NCI-H524 (cell line): ENCODE data around the gene HOXC12.

ENCODE experiments used
- DNase-seq, 2 experiments: peaks; one replicate each; lab custom pipeline; 2025; lab: John Stamatoyannopoulos, UW

Gene HOXC12

DNA sequence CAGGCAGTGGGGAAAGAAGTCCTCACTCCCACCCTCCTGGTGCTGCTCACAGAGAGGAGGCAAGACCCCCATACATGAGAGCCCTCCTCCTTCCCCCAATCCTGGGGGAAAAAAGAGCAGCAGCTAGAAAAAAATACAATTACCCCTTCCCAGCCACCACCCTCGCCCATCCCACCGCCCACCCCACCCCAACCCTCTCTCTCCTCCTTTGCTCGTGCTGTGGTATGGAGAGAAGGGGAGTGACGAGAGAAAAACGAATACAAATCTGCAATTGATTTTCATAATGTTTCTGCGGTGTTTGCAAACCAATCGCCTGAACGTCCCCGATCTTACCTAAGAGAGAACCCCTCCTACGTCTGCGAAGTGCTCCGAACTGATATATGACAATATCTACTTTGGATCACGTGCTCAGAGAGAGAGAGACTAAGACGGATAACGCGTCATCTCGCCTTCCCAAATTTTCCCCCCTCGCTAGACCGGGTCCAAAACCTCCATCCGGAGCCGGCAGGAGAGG lies 18.1 kb downstream of the HOXC12 start, which contains the start of gene HOXC11:
TSS of gene HOXC11 (plus strand) at position 405 of the 514 bp plus-strand sequence. CDS start 116 bp downstream, outside the sequence.
- DNase-seq, result no peak

DNA sequence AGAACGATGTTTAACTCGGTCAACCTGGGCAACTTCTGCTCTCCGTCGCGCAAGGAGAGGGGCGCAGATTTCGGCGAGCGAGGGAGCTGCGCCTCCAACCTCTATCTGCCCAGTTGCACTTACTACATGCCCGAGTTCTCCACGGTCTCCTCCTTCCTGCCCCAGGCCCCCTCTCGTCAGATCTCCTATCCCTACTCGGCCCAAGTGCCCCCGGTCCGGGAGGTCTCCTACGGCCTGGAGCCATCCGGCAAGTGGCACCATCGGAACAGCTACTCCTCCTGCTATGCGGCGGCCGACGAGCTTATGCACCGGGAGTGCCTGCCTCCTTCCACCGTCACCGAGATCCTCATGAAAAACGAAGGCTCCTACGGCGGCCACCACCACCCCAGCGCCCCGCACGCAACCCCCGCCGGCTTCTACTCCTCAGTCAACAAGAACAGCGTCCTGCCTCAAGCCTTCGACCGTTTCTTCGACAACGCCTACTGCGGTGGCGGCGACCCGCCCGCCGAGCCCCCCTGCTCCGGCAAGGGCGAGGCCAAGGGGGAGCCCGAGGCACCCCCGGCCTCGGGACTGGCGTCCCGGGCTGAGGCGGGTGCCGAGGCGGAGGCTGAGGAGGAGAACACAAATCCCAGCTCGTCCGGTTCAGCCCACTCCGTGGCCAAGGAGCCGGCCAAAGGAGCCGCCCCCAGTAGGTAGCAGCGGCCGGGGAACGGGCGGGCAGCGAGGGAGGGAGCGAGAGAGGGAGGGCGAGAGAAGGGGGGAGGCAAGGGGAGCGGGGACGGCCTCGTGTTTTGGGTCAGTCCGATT lies 18.7 kb downstream of the HOXC12 start:
- DNase-seq, result no peak

DNA sequence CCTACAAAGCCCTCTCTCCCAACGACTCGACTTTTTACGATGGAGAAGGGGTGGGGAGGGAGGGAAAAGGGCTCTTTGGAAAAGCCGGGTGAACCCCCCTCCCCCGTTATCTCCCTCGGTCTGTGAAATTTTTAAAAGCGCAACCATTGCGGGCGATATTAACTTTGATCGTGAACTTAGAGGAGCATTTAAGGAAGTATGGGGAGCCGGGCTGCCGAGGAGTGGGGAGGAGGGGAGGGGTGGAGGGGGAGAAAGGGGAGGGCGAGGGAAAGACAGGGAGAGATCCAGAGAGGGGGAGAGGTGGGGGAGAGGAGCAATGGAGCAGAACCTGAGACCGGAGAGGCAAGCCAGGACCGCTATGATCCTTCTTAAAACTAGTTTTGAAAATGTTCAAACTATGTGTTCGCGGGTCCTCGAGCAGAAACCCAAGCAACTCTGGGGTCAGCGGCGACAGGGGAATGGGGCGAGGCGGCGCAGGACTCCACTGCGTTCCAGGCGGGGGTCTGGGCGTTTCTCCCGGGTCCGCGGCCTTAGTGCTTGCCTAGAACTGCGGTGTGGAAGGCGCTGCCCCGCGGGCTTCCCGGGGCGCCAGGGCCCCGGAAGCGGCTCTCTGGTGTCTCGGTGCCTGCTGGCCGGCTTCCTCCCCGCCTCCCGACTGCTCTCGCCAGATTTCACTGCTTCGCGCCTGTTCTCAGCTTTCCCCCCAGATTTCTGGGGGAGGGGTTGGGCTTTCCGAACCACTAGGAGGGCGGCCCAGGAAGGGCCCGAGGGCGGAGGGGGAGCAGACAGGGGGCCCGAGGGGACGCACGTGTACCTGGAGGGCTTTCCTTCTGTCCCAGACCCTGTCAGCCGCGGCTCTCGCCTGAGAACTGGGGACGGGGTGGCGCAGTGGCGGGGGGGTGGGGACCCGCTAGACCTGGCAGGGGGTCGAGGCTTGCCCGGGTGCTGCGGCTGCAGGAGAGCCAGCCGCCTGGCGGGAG lies 19.7 kb downstream of the HOXC12 start, which contains the start of gene HOTAIR:
TSS of gene HOTAIR (minus strand) at position 871 of the 980 bp plus-strand sequence.
- DNase-seq, result peak in 1 of 2 experiments; percentile 32

DNA sequence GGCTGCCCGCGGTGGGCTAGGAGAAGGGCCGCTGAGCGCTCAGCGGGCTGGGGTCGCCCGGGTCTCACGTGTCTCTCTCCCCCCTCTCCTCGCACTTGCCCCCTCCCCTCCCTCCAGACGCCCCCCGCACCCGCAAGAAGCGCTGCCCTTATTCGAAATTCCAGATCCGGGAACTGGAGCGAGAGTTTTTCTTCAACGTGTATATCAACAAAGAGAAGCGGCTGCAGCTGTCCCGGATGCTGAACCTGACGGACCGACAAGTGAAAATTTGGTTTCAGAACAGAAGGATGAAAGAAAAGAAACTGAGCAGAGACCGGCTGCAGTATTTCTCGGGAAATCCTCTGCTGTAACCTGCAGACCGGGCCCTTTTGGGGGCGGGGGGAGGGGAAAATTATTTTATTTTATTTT lies 20.4 kb downstream of the HOXC12 start:
- no peak for DNase-seq

DNA sequence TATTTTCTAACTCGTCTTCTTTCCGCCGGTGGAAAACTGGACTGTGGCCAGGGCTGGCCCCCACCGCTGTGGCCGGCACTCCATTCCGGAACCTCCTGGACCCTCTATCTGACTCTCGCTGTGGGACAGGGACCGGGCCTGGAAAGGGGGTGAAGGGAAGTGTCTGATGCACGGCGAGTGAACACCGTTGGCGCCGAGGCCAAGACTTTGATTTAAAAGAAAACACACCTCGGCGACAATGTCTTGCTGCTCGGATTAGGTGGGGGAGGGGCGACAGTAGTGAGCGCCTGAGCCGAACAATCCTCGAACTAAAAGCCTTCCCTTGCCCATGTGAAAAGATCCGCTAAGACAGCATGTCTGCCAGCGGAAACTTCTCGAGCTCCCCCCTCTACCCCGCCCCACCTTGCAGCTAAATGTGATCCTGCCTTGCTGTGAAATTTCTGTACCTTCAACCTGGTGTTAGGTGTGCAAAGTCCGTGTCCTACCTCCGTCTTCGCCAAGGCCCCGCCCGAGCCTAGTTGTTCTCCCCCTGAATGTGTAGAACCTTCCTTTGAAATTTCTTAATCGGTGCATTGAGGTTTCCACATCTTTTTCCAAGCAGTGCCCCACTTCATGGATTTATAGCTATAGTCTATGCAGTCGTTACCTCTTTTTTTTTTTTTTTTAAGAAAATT lies 20.9 kb downstream of the HOXC12 start:
- DNase-seq, result no peak

DNA sequence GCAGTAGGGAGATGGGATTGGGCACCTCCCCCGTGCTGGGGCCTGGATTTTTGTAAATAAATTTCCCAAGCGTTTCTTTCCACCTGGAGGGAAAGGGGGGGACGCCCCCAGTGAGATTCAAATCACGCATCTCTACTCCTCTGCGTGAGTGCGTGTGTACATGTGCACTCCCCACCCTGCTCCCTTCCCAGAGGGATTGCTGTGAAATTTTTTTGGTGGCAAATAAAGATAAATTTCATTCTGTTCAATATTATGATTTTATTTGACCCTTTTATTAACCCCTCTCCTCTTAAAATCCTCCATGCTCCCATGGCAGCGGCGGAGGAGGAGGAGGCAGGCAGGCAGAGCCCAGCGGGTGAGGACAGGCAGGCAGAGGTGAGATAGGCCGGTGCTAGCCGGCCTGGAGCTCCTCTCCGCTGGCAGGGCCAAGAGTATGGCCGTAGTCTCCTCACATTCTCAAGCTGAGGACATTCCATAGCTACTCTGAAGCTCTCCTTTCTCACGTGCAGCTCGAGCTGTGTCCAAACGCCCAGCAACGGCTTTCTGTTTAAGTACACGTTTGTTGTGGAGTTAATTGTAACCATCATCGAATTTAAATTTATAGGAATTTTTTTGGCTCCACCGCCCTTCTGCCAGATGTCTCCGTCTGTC lies 21.6 kb downstream of the HOXC12 start:
- no peak for DNase-seq

DNA sequence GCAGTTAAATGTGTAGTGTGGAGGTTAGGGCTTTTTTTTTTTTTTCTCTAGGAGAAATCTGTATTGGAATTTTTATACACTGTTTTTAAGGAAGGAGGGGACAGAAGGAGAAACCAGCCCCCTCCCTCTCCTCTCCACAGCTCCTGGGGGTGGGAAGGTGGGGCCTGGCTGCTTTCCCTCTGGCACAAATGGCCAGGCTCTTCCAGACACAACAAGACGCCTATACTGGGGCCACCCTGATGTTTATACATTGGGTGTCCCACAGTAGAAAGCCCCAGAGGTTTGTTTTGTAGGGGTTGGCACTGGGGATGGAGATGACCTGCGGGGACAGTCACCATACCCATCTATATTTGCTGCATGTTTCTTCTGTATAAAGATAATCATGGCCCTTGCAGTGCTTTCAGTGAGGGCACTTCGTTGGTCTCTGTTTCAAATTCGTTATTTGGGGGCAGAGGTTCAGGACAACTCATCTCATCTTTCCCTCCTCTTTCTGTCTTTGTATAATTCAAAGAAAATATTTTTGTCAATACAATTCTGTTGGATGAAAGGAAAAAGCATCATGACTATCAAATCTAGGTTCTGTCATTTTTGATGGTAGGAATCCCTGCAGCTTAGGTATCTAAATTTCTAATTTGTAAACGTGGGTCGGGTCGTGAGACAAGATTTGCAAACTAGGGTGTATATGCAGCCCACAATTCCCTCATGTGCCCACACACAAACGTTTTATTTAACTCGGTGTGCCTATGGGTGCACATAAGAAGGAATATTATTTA lies 22.3 kb downstream of the HOXC12 start:
- no peak for DNase-seq

DNA sequence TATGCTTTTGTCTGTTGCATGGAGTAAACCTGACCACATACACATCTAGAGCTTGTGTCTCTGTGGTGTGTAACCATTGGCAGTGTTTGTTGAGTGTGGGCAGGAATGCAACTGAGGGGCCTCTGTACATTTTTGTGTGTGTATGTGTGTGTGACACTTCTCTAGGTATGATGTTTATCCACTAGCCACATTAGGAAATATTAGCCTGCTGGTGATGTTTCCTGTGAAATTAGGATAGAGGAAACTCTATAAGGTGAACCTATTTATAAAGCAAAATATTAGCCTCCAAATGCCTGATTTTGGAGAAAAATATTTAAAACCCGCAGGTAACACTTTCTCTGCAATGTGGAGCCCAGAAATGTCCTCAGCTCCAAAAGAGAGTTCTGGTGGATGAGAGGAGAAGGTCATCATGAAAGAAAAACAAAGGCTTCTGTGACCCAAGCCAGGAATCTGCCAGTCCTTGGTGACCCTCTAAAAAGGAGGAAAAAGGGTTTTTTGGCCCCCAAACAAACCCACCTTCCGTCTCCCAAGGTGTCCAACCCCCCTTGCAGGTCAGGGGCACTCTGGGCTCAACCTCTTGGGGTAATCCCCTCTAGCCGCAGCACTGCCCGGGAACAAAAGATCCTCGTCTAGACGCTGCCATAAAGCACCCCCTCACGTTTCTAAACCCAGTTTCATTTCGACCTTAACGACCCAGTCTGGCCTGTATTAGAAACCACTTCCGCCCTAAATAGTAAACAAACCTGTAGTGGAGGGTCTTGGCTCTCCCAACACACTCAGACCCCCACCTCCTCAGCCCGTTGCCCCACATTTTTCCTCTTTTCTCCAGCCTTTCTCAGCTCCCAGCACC lies 23.1 kb downstream of the HOXC12 start:
- DNase-seq, result no peak

DNA sequence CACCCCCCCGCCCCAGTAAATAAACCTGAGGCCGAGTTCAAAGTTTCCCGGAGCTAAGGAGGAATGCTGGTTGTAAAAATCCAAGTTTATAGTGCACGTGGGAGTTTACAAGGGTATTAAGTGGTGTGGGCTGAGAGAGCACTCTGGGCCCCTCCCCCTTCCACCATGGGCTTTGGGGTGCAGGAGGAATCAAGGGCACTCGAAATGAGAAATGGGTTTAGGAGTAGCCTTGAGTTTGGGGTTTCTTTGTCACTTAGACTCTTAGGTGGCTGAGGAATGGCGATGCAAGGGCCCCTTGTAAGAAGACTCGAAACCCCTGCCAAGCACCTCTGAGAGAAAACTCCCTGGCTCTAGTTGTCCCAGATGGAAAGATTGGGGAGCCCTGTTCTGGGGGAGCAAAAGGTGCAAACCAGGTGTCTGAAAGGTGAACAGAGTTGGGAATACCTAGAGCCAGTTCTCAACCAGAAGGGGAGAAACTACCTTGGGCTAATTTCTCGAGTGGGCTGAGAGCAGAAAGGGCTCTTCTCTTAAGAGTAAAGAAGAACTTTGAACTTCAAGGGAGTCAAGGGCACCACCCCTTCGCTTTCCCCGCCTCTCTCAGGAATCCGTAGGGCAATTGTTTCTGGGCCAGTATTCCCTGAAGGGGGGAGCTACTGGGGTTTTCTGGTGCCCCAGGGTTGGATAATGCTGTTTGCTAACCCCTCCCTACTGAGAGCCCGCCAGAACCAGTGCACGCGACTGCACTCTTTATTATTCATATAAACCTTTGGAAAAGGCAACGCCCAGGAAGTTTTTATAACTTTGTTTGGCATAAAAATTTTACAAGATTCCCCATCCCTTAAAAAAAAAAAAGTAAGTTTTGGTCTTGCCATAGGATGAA lies 24.0 kb downstream of the HOXC12 start:
- no peak for DNase-seq

DNA sequence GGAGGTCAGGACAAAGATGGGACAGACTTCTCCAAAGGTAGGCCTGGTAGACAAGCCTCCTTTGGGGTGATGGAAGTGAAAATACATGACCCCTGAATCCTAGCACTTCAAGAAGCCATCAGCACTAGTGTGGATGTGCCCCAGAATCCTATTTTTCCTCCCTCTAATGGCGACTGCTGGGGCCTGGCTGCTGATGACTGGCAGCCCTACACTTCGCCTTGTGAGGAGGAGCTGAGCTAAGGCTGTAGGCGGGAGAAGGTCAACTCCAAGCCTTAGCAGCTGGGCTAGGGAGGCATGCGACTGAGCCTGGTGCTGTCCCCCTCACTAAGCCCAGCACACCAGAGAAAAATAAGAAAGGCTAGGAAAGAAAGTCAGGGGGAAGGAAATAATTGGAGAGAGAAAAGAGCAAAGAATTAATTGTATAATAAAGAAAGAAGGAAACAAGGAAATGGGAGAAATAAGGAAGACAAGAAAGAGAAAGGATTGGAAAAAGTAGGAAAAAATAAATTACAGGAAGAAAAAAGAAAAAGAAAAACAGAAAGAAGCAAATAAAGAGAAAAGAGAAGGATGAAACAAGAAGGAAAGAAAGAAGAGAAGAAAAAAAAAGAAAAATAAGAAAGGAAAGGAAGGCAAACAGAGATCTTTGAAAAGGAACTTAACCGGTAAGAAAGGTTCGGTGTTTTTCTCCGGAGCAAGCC lies 25.6 kb downstream of the HOXC12 start:
- DNase-seq, result no peak

DNA sequence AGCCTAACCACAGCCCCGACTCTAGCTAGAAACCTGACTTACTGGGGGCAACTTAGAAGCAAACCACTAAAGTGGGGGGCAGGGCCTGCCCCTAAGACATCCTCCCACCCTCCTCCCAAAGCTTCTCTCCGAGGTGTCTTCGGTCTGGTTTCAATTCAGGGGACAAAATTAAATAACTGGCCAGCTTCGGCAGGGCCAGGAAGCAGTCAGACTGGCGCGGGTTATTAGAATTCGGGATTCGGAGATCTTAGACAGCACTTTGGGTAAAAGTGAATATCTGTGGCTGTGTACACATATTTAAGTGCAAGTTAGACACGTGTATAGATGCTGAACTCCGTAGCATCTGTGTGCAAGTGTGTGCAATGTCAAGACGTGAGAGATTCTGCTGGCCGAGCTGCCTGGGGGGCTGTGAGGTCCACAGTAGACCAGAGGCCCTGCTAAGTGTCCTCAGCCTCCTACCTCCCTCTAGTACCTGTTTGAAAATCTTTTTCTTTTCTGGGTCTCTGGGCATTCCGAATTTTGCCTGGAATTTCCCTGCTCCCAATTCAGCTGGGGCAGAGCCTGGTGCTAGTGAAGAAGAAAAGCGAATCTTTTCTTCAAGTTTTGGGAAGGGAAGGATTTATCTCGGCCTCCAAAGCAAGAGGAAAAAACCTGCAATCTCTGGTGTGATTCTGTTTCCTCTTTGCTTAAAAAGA lies 26.2 kb downstream of the HOXC12 start:
- DNase-seq, result no peak

DNA sequence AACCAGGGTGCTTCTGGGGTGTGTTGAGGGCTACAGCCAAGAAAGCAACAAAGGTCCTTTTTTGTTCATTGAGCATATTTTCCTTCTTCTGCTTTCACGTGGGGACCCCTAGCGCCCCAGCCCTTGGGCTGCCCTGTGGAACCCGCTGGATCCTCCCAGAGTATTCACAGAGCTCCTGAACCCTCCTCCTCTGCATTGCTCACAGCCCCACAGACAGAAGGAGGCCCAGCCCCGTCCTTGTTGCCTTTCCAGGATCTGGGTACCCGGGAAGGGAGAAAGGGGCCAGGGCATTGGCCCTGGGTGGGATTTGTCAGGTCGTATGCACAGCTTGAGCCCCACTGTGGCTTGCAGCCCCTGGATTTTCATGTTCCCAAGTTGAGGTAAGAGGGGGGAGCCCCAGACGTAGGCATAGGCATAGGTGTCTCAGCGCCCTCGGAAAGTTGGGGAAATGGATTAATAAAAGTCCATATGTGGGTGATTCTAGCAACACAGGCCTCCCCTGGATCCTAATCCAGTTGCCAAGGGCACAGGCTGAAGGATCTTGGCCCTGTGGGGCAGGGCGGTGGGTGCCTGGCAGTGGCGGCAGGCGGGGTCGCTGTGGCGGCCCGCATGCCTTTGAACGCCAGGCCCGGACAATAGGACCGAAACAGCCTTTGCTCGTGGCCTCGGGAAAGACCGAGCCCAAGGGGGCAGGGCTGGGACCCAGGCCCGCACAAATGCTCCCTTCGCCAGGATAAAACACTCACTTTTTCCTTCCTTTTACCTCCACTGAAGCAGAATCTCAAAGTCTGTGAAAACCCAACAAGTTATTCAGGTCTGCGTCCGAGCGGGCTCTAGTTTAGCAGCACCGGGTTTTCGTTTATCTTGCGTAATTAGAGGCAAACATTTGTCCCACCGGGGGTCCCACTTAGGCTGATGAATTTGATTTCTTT lies 27.2 kb downstream of the HOXC12 start:
- no peak for DNase-seq

DNA sequence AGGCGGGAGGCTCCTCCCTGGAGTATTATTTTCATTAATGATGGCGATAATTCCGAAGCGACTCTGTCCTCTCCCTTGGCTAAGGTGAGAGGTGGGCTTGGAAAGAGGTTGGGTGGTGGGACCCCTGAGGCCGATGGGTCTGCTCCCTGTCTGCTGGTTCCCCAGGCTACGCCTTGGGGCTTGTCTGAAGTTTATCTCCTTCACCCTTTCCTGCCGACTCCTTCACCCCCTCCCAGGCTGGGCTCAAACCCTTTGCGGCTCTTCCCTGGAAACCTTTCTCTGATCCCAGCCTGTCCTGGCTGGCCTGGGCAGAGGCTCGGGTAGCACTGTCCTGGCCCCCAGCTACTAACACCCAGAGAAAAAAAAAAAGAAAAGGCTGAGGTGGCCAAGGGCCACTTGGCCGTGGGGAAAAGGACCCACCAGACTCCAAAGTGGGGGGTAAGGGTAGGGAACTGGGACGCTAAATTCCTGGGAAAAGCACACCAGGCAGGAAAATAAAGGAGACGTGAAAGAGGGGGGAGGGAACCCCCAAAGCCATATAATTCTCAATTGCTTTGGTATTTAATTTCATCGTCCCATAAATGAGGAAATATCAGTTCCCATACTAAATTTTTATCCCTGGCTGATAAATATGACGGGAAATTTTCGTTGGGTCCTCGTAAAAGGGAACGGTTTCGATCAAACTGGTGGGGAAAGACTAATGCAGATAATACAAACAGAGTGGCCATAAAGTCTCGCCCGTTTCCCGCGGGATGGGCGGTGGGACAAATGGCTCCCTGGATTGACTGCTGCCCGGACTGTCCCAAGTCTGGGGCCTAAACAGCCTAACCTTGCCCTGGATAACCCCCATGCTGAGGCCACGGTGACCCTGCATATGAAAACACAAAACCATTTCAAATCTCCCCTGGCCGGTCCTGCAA lies 28.2 kb downstream of the HOXC12 start:
- no peak for DNase-seq

DNA sequence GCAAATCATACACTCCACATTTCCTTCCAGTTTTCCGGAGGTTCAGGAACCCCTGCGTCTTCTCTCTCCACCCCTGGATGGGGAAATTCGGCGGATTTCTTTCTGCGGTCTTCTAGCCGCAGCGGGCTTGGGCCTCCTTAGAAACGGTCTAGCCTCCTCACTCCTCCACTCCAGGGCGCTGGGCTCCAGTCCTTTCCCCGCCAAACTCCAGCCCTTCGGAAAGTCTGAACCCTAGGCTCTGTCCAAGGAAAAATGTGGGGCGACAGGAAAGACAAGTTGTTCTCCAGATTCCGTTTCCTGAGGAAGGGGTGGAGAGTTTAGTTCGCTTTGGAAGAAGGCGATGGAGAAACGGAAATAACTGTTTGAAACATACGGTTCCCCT lies 28.9 kb downstream of the HOXC12 start:
- no peak for DNase-seq

DNA sequence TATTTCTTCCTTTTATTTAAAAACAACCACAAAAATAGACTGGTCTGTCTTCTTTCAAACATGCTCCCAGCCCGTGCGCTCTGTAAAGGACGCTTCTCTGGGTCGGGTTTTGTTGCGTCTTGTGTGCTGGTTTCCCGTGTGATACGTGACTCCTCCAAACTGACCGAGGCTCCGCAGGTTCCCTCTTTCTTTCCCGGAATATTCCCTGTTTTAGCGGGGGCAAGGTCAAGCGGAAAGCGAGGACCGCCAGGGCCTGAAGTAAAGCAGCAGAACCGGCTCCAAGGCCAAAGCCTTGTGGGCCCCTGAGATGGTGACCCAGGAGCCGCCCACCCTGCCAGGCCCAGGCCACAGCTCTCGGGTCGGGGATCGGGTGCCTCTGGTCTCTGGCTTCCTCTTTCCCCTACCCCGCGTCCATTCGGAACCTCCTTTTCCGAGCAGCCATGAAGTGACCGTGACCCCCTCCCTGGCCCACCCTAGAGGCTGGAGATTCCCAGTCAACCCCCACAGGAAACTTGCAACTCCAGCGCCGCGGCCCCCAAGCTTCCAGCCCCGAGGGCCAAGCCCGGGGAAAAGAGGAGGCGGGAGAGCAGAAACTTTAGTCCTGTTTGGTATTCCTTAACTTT lies 29.4 kb downstream of the HOXC12 start:
- no peak for DNase-seq
